ENCODE results near the gene NAT8L.

Gene NAT8L

GRCh38 chr4:2062808-2063524 is 3.8 kb downstream of the NAT8L start:
- DNase-seq (ENCODE audit: insufficient read length, low spot score) (no peak), FAIRE-seq (no peak)

DNA sequence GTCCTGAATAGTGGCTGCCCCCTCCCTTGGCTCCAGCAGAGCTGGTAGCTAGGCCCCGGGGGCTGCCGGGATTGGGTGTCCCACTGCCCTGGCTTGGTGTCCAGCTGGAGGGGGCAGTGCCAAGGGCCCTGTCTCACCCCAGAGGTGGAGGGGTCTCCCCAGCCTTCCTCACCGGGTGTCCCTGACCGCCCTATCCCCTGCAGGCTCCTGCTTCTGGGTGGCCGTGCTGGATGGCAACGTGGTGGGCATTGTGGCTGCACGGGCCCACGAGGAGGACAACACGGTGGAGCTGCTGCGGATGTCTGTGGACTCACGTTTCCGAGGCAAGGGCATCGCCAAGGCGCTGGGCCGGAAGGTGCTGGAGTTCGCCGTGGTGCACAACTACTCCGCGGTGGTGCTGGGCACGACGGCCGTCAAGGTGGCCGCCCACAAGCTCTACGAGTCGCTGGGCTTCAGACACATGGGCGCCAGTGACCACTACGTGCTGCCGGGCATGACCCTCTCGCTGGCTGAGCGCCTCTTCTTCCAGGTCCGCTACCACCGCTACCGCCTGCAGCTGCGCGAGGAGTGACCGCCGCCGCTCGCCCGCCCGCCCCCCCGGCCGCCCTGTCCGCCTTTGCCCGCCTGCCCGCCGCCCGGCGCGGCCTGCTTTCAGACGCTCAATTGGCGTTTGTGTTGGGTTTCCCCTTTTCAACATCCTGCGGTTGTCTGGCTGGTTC is 4.6 kb downstream of the NAT8L start:
- DNase-seq (ENCODE audit: insufficient read length, low spot score) (no peak), FAIRE-seq (no peak)

DNA sequence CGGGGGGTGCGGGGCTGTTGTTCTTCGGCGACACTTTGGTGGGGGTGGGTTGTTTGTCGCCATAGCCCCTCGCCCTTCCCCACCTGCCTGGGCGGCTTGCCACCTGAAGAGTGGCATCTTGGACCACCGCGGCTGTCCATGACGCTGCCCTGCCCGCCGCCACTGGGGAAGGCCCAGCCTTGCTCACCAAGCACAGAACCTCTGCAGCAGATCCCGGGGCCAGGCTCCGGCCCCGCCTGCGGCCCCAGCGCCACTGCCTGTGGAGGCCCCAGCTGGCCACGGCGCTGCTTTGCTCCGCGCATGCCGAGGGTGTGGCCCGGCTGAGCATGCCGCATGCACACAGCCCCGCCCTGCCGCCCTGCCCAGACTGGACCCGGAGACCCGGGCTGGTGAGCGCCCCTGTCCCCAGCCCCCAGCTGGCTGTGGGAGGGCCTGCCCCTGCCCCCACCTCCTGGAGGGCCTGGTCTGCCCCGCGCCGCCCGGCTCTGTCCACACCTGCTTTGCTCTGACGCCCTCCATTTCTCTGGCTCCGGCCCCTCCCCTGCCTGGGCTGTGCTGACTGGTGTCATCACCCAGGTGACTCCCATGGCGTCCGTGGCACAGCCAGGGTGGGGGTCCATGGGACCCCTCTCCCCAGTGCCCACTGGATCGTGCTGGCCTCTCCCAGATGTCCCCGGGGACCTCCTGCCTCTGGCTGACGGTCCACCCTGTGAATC is 5.3 kb downstream of the NAT8L start:
- DNase-seq (ENCODE audit: insufficient read length, low spot score) (no peak), FAIRE-seq (no peak)

DNA sequence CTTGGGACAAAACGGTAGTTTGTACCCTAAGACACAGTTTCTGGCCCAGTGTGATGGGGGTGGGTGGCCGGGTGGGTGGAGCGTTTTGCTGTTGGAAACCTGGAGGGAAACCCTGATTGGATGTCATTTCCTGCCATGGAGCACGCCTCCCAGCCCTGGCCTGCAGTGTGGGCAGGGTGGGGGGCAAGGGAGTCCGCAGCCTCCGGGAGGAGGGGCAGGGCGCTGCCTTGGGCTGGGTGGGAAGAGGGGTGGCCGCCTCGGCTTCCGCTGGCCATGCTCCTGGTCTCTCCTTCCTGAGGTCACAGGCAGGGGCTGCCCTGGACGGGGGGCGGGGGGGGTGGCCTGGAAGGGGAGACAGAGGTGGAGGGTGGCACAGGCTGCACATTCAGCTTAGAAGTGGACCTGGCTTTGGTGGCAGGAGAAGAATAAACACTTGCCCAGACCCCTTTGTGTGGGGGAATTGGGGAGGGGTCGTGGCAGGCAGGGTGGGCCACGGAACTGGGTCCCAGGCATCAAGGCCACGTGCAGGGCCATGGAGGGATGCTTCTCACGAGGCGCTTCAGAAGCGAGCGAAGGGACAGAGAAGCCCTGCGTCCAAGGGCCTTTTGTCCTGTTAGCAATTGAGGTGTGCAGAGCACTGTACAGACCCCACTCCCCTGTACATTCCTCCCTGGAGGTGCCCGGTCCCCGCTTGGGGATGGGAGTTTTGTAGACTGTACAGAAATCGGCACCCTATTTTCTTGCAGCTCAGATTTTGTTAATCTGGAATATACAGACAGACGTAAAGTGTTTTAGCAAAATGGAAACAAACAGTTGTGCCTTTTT is 6.2 kb downstream of the NAT8L start:
- FAIRE-seq: no peak
- no peak for DNase-seq (ENCODE audit: insufficient read length, low spot score)

GRCh38 chr4:2066011-2066551 is 7.0 kb downstream of the NAT8L start:
- FAIRE-seq (no peak), DNase-seq (ENCODE audit: insufficient read length, low spot score) (no peak)

- DNase-seq (ENCODE audit: insufficient read length, low spot score) (no peak), FAIRE-seq (no peak)
Observed at GRCh38 chr4:2066571-2067445, 7.7 kb downstream of the NAT8L start.

- FAIRE-seq (no peak), DNase-seq (ENCODE audit: insufficient read length, low spot score) (no peak)
Observed at GRCh38 chr4:2067446-2068197, 8.5 kb downstream of the NAT8L start.

DNA sequence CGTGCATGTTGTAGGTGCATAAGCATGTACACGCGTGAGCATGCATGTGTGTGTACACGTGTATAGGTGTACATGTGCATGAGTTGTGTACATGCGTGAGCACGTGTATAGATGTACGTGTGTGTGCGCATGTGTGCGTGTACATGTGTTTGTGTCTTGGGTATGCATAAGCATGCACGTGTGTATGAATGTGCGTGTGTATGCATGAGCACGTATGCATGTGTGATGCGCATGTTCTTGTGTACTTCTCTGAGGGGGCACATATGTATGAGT is 9.0 kb downstream of the NAT8L start:
- FAIRE-seq: no peak
- DNase-seq (ENCODE audit: insufficient read length, low spot score): no peak

DNA sequence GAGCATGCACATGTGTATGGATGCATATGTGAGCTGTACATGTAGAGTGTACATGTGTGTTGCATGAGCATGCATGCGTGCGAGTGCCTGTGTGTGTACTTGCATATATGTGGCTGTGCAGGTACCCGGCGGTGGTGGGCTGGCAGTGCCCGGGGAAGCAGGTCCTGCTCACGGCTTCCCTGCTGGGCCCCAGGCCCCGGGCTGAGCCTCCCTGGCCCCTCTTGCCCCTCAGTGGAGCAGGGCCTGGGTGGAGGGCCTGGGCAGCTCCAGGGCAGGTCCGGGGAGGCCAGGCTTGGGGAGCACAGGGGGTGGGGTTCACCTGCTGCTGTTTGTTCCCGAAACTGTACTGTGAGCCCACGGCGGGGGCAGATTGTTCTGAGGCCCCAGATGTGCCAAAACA is 9.4 kb downstream of the NAT8L start:
- FAIRE-seq: no peak
- DNase-seq (ENCODE audit: insufficient read length, low spot score): no peak

DNA sequence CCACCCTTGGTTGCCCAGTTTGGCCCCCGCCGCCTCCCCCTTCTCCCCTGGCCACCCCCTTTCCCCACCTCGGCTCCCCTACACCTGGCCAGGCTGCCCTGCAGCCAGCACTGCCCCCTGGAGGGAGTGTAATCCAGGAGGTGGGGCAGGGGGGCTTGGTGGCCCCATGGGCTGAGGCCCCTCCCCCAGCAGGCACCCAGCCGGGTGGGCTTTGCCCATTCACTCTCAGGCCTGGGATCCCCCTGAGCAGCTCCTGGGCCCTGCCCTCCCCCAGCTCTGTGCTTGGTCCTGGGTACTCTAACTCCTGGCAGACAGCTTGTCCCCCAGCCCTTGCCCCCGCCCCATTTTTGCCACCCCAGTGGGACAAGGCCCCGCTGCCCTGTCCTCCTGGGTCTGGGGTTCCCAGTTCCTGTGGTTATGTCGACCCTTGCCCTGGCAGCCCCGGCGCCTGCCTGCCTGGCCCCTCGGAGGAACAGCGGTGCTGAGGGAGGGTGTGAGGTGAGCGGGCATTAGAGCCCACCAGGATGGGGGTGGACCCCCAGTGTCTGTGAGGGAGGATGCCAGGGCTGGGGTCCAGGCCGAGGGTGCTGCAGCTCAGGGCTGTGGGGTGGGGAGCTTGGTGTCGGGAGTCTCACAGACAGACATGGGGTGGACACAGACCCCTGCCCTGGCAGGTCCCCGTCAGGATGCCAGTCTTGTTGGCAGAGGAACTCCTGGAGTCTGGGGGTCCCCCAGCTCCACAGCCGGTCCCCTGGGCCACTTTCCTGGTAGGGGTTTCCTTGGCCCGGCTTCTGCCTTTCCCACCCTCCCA is 10.2 kb downstream of the NAT8L start:
- no peak for DNase-seq (ENCODE audit: insufficient read length, low spot score)
- no peak for FAIRE-seq

DNA sequence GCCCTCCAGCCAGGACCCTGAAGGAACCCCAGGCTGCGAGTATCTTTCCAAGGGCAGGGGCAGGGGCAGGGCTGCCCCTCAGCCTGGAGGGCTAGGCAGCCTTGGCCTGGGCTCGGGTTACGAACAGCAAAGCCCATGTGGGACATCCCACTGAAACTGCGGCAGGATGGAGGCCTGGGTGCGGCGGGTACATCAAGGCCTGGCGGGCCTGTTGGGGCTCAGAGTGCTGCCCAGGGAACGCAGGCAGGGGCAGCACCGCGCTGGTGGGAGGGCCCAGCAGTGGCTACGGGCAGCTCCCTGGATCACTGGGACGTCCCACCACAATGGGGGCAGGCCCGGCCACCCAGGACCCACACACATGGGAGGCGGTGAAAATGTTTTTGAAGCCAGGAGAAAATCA is 10.9 kb downstream of the NAT8L start:
- DNase-seq (ENCODE audit: insufficient read length, low spot score) (no peak), FAIRE-seq (no peak)

DNA sequence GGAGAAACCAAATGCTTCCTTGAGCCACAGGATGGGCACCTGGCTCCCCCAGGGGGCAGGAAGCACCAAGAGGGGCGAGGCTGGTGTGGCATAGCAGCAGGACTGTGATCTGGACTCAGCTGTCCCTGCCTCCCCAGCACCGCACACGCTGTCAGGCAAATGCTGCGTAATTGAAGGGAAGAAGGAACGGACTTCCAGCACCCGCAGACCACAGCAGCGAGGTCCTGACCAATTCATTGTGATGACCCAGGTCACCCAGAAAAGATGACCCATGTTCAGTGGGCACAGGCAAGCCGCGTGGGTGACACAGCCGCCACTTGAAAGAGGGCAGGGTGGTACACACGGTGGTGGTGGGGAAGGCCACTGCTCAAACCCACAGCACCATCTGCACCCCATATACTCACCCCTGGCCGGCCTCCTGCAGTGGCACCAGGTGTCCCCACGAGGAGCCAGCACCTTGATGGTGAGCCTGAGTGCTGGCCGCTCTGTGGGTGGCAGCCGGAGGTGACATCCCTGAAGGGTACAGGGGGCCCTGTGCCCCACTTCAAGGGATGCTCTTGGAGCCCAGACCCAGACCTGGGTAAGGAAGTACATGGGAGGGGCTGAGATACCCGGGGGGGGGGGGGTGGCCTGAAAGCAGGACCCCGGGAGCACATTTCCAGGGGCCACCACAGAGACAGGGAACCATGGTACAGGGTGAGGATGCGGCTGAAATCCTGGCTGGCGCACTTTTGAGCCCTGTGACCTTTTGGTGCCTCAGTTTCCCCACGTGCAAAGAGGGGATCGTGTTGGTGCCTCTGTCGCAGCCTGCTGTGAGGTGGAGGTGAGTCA is 11.5 kb downstream of the NAT8L start:
- FAIRE-seq (no peak), DNase-seq (ENCODE audit: insufficient read length, low spot score) (no peak)

DNA sequence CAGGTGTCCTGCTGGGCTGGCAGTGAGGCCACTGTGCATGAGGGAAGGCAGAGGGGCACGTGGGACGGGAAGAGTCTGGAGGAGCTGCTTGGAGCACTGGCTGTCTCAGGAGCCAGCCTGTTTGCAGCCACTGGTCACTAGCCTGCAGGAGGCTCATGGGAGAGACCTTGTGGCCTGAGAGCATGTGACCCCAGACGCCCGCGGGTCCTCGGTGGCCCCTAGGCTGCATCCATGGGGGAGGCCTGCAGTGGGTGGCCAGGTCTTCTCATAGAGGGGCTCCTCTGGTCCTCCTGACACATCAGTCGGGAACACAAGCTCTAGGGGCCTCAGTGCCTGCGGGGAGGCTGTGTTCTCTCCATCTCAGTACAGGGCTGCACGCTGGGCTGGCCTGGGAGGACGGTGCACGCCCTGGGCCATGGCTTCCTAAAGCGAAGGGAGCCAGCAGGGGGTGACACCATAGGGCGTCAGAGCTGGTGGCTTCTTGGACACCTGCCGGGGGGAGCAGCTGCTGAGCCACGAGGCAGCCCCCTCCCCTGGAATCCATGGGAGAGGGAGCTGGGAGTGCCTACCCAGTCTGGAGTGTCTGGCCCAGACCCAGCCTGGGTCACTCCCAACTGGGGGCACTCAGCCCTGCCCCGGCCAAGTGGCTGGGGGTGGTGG is 12.3 kb downstream of the NAT8L start:
- DNase-seq (ENCODE audit: insufficient read length, low spot score) (no peak), FAIRE-seq (no peak)

GRCh38 chr4:2071912-2072867 is 13.1 kb downstream of the NAT8L start:
- FAIRE-seq: no peak
- DNase-seq (ENCODE audit: insufficient read length, low spot score): no peak

GRCh38 chr4:2072971-2073807 is 14.1 kb downstream of the NAT8L start:
- FAIRE-seq (no peak), DNase-seq (ENCODE audit: insufficient read length, low spot score) (no peak)

Measured in GM19239 (cell line).